ENCODE data around the gene OR52I1. TPM values are rescaled to one million over a fixed set of nuclear protein-coding genes. Genes with fewer than 3 reads are reported as not detected.

OR52I1 gene
- total RNA-seq, 1 donor from 2014 or later = not detected

- Histone ChIP-seq H3K27ac (no peak overlapping the region), H3K9me3 (ENCODE audit: low read depth) (no peaks in the 10 kb centered on the region), H3K27me3 (no peaks in the 10 kb centered on the region), H3K4me1 (no peaks in the 10 kb centered on the region), H4K20me1 (ENCODE audit: low read depth) (no peaks in the 10 kb centered on the region), H3K36me3 (no peaks in the 10 kb centered on the region), H3K79me2 (ENCODE audit: low read depth) (no peaks in the 10 kb centered on the region), H2AFZ (replicated peaks) (no peak overlapping the region), H3K4me3 (no peak overlapping the region), H3F3A (ENCODE audit: low read depth) (no peaks in the 10 kb centered on the region), H3K4me2 (no peak overlapping the region), H3K9ac (no peak overlapping the region)
- no peak for DNase-seq (ENCODE audit: low spot score)
- H3K9me3 Mint-ChIP-seq = no peaks in the 10 kb centered on the region
- no peak overlapping the region for H3K27ac Mint-ChIP-seq
- H3K27me3 Mint-ChIP-seq (ENCODE audit: insufficient read depth, low read depth) = no peaks in the 10 kb centered on the region
- TF ChIP-seq EZH2phosphoT487 (IDR thresholded peaks at IDR 0.05) (no peak), CTCF (IDR thresholded peaks at IDR 0.05) (no peak), EZH2 (IDR thresholded peaks at IDR 0.05) (no peak)
- H3K36me3 Mint-ChIP-seq = no peaks in the 10 kb centered on the region
- no peaks in the 10 kb centered on the region for H3K4me1 Mint-ChIP-seq
- H3K4me3 Mint-ChIP-seq = no peak overlapping the region
These were observed 13.7 kb upstream of the OR52I1 start for GRCh38 chr11:4580124-4580523.

- Mint-ChIP-seq H3K27ac (no peak within 1 kb of the TSS), H3K4me3 (no peak within 1 kb of the TSS), H3K36me3 (no peaks in the 10 kb centered on the region), H3K4me1 (no peaks in the 10 kb centered on the region), H3K27me3 (ENCODE audit: insufficient read depth, low read depth) (no peaks in the 10 kb centered on the region), H3K9me3 (no peaks in the 10 kb centered on the region)
- no peak within 1 kb of the TSS for H3K4me3 ChIP-seq
- DNase-seq (ENCODE audit: low spot score) = no peak
- no peaks in the 10 kb centered on the region for H4K20me1 ChIP-seq (ENCODE audit: low read depth)
- H3K9me3 ChIP-seq (ENCODE audit: low read depth) = no peaks in the 10 kb centered on the region
- H3K27me3 ChIP-seq = no peaks in the 10 kb centered on the region
- H3F3A ChIP-seq (ENCODE audit: low read depth) = no peaks in the 10 kb centered on the region
- no peaks in the 10 kb centered on the region for H3K79me2 ChIP-seq (ENCODE audit: low read depth)
- no peak within 1 kb of the TSS for H3K4me2 ChIP-seq
- no peak within 1 kb of the TSS for H3K27ac ChIP-seq
- no peaks in the 10 kb centered on the region for H3K4me1 ChIP-seq
- H2AFZ ChIP-seq (replicated peaks) = no peak within 1 kb of the TSS
- TF ChIP-seq CTCF (IDR thresholded peaks at IDR 0.05) = no peak
- TF ChIP-seq EZH2 (IDR thresholded peaks at IDR 0.05) = no peak
- no peak for TF ChIP-seq EZH2phosphoT487 (IDR thresholded peaks at IDR 0.05)
- no peaks in the 10 kb centered on the region for H3K36me3 ChIP-seq
- no peak within 1 kb of the TSS for H3K9ac ChIP-seq
These were observed 12.4 kb upstream of the OR52I1 start, which contains the start of gene OR52I2 for GRCh38 chr11:4581443-4581842. Gene OR52I2, plus strand, starts transcription at chr11:4581743.

- Histone ChIP-seq H3K4me3 (no peak overlapping the region), H3K79me2 (ENCODE audit: low read depth) (no peaks in the 10 kb centered on the region), H4K20me1 (ENCODE audit: low read depth) (no peaks in the 10 kb centered on the region), H3K4me1 (no peaks in the 10 kb centered on the region), H3K36me3 (no peaks in the 10 kb centered on the region), H3K9me3 (ENCODE audit: low read depth) (no peaks in the 10 kb centered on the region), H3K27ac (no peak overlapping the region), H2AFZ (replicated peaks) (no peak overlapping the region), H3K4me2 (no peak overlapping the region), H3K27me3 (no peaks in the 10 kb centered on the region), H3K9ac (no peak overlapping the region), H3F3A (ENCODE audit: low read depth) (no peaks in the 10 kb centered on the region)
- DNase-seq (ENCODE audit: low spot score) = no peak
- Mint-ChIP-seq H3K27ac (no peak overlapping the region), H3K36me3 (no peaks in the 10 kb centered on the region), H3K9me3 (no peaks in the 10 kb centered on the region), H3K27me3 (ENCODE audit: insufficient read depth, low read depth) (no peaks in the 10 kb centered on the region), H3K4me3 (no peak overlapping the region), H3K4me1 (no peaks in the 10 kb centered on the region)
- no peak for TF ChIP-seq CTCF (IDR thresholded peaks at IDR 0.05)
- no peak for TF ChIP-seq EZH2 (IDR thresholded peaks at IDR 0.05)
- TF ChIP-seq EZH2phosphoT487 (IDR thresholded peaks at IDR 0.05) = no peak
These were observed 4.8 kb upstream of the OR52I1 start for GRCh38 chr11:4589017-4589416.

Data from neural progenitor cell (in vitro differentiated cells).